SJCRH30 (cell line): ENCODE results near the gene PADI1. TPM values are rescaled to one million over a fixed set of nuclear protein-coding genes. Genes with fewer than 3 reads are reported as not detected.

Experiments
- DNase-seq, 2 experiments: peaks; one replicate each; pipeline ENCODE4 v3.0.0-alpha.2; 2015 to 2020
- H3K27ac ChIP-seq: fragments of 250-450 bp; sonication (Bioruptor Pico); 2 replicates; pipeline ENCODE4 v1.5.1; 2020; ENCODE audit warnings: mild to moderate bottlenecking, moderate library complexity
- H3K27me3 ChIP-seq: fragments of 250-450 bp; sonication (Bioruptor Pico); 2 replicates; pipeline ENCODE4 v1.5.1; 2020; ENCODE audit warnings: mild to moderate bottlenecking, moderate library complexity
- H3K36me3 ChIP-seq: fragments of 250-450 bp; sonication (Bioruptor Pico); 2 replicates; pipeline ENCODE4 v1.5.1; 2020; ENCODE audit warnings: mild to moderate bottlenecking, moderate library complexity
- H3K4me1 ChIP-seq: fragments of 250-450 bp; sonication (Bioruptor Pico); 2 replicates; pipeline ENCODE4 v1.5.1; 2020; ENCODE audit warnings: mild to moderate bottlenecking, moderate library complexity
- H3K4me3 ChIP-seq: fragments of 250-450 bp; sonication (Bioruptor Pico); 2 replicates; pipeline ENCODE4 v1.5.1; 2020; ENCODE audit warnings: mild to moderate bottlenecking, moderate library complexity
- H3K9me3 ChIP-seq: fragments of 250-450 bp; sonication (Bioruptor Pico); replicated peaks from 2 replicates; pipeline ENCODE4 v1.5.1; 2020; ENCODE audit warnings: mild to moderate bottlenecking, moderate library complexity
- total RNA-seq: library from RNA; depleted of rRNA; stranded (reverse); fragments of >200 nt; shearing (Covaris generic); gene quantifications from 2 replicates; pipeline ENCODE4 v1.2.3, GENCODE V29; 2014

Gene PADI1
- total RNA-seq, 1 experiment from 2014 or later, result 0.06 TPM

DNA sequence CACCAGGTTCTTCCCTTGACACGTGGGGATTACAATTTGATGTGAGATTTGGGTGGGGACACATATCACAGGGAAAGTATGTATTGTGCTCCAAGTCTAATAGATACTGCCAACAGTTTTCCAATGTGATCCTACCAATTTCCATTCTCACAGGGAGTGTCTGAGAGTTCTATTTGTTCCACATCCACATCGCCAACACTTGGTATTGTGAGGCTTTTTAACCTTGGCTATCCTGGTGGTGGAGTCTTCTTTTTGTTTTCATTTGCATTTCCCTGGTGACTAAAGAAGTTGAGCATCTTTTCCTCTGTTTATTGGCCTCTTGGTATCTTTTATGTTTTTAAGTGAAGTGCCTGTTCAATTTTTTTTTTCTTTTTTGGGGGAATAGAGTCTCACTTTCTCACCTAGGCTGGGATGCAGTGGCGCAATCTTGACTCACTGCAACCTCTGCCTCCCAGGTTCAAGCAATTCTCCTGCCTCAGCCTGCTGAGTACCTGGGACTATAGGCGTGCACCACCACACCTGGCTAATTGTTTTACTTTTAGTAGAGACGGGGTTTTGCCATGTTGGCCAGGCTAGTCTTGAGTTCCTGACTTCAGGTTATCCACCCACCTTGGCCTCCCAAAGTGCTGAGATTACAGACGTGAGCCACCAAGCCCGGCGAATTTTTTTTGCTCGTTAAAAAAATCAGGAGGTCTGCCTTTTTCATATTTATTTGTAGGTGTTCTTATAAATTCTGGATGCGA is 15.9 kb upstream of the PADI1 start:
- Histone ChIP-seq H3K4me1 (peaks cover 11% of the 10 kb centered on the region), H3K4me3 (no peak overlapping the region), H3K36me3 (no peaks in the 10 kb centered on the region), H3K9me3 (0 out of 2 replicates have a peak, but pooled peaks cover 5% of the 10 kb centered on the region), H3K27ac (no peak overlapping the region), H3K27me3 (no peaks in the 10 kb centered on the region)
- DNase-seq, result no peak

DNA sequence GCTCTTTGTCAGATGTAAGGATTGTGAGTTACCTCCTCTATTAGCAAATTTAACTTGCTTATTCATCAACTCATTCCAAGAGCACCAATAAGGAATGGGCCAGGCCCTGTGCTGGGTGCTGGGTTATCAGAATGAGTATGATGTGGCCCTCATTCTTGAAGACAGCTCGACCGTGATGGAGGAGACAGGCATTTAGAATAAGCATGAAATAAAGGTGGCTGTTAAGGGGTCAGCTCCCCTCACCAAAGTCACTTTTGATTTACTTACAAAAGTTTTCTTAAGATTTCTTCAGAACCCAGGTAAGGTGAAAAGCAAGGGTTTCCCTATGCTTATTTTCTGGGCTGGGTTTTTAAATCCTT is 15.3 kb upstream of the PADI1 start:
- DNase-seq, result no peak
- Histone ChIP-seq H3K9me3 (0 out of 2 replicates have a peak, but pooled peaks cover 5% of the 10 kb centered on the region), H3K4me1 (peaks cover 15% of the 10 kb centered on the region), H3K36me3 (no peaks in the 10 kb centered on the region), H3K27me3 (no peaks in the 10 kb centered on the region), H3K4me3 (no peak overlapping the region), H3K27ac (peak overlapping the region; percentile 19)

DNA sequence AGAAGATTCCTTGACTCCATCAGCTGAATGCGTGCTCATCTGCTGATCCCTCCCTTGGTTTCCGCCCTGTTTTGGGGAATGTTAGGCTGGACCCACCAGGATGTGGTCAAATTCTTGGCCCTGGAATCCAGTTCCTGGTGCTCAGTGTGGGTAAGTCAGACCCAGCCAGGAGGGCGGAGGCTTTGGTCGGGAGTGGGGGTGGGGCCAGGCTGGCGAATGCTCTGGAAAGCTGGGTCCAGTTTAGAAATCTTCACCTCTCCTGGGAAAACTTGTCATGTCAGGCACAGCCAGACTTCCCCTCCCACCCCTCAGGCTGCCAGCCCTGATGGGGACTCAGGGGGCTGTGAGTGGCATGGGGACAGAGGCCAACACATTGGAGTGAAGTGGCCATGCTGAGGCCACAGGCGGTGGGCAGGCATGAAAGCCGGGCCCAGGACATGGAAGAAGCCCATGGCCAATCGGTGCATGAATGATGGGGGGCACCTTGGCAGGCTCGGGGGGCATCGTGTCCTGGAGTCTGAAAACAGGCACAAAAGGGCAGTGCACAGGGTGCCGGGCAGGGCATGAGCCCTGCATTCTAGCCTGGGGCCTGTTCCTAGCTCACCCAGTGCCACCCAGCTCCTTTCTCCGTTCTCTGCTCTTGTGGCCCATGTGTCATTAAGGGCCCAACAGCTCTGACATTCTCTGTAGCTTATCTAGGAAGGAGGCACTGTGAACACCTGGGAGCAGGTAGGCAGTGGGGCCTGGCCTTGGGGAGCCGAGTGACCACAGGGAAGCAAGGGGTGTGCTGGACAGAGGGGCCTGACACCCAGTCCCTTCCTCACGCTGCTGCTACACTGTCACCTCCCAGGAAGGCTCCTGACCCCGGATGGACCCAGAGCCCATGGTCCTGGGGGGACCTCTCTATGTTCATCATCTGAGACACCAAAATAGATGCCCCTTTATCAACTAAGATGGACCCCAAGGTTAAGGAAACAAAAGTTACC is 14.6 kb upstream of the PADI1 start:
- H3K9me3 ChIP-seq, result 0 out of 2 replicates have a peak, but pooled peaks cover 5% of the 10 kb centered on the region
- no peak overlapping the region for H3K4me3 ChIP-seq

DNA sequence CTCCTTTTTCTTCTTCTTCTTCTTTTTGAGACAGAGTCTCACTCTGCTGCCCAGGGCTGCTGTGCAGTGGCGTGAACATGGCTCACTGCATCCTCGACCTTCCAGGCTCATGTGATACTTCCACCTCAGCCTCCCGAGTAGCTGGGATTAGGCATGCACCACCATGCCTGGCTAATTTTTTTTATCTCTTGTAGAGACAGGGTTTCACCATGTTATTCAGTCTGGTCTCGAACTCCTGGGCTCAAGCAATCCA is 13.0 kb upstream of the PADI1 start:
- no peak overlapping the region for H3K27ac ChIP-seq

More for the DNA sequence above, 14.6 kb upstream of the PADI1 start:
- peak; percentile 79 to 84 for DNase-seq
- H3K4me1 ChIP-seq, result peaks cover 20% of the 10 kb centered on the region
- H3K27me3 ChIP-seq, result no peaks in the 10 kb centered on the region
- no peaks in the 10 kb centered on the region for H3K36me3 ChIP-seq
- peak overlapping the region; percentile 19 for H3K27ac ChIP-seq

DNA sequence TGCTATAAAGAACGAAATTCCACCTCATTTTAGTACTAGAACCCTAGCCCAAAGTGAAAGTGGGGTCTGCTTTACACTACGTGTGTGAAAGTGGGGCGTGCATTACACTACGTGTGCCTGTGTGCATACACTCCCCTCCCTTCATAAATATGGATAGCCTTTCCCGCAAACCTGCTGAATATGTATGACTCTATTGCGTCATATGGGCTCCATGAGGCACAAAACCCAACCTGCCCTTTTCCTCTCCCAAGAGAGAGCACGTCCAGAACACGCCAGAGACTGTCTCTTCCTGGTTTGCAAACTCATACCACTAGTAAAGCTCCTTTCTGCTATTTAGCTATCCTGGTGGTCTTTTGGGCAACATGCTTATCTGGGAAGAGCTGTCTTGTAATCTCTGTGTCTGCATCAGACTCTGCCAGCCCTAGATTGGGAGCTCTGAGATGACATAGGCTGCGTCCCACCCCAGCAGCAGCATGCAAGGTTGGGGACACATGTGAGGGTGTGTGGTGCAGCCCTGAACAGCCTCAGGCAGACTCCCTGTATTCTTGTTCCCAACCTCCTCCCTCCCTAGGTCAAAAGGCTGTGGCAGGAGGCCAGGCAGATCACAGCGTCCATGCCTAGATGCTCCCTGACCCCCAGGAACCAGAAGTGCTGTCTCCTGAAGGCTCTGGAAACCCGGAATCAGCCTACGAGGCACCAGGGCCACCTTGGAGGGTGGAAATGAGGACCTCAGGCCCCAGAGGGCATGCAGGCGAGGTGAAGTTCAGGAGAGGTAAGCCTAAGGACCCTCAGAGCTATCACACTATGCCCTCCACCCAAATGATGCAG is 12.3 kb upstream of the PADI1 start:
- Histone ChIP-seq H3K27me3 (no peaks in the 10 kb centered on the region), H3K36me3 (no peaks in the 10 kb centered on the region), H3K4me3 (no peak overlapping the region), H3K4me1 (peaks cover 20% of the 10 kb centered on the region), H3K9me3 (0 out of 2 replicates have a peak, but pooled peaks cover 5% of the 10 kb centered on the region), H3K27ac (no peak overlapping the region)
- no peak for DNase-seq

More for the DNA sequence above, 13.0 kb upstream of the PADI1 start:
- Histone ChIP-seq H3K4me1 (peaks cover 20% of the 10 kb centered on the region), H3K27me3 (no peaks in the 10 kb centered on the region), H3K9me3 (0 out of 2 replicates have a peak, but pooled peaks cover 5% of the 10 kb centered on the region), H3K4me3 (no peak overlapping the region), H3K36me3 (no peaks in the 10 kb centered on the region)
- no peak for DNase-seq

DNA sequence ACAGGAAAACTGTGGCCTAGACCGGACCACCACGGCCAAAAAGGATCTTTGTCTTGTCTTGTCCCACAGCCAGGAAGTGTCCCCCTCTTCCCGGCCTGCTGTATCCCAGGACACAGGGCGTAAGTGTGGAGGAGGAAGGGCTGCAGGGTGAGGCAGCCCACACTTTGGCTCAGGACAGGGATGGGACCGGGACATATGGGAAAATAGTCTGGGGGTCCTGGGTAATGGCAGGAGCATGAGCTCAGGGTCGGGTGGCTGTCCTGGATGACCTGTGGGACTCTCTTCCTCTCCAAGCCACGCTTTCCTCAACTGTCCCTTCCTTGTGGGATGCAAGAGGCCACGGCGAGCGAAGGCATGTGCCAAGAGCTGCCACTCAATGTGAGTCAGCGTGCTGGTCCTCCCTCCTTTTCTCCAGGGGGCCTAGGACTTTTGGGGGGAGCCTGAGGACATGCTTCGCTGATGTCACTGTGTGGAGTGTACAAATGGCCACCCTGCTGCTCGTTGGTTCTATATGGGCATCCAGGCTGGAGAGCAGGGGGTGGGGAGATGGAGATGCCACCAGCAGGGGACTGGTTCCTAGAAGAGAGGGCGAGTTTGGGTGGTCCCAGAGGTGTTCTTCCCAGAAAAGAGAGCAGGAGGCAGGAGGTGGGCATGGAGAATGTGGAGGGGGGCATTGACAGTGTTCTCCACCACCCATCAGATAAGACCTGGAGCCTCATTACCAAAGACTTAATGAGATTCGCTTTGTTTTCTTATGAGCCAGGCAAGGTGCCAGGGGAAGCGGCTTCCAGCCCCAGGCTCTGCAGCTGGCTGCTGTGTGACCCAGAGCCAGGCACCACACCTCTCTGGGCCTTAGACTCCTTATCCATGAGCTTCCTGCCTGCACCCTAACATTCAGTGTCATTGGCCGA is 11.5 kb upstream of the PADI1 start:
- Histone ChIP-seq H3K36me3 (no peaks in the 10 kb centered on the region), H3K27me3 (no peaks in the 10 kb centered on the region), H3K4me1 (peaks cover 20% of the 10 kb centered on the region), H3K4me3 (no peak overlapping the region), H3K9me3 (0 out of 2 replicates have a peak, but pooled peaks cover 3% of the 10 kb centered on the region), H3K27ac (no peak overlapping the region)
- no peak for DNase-seq

DNA sequence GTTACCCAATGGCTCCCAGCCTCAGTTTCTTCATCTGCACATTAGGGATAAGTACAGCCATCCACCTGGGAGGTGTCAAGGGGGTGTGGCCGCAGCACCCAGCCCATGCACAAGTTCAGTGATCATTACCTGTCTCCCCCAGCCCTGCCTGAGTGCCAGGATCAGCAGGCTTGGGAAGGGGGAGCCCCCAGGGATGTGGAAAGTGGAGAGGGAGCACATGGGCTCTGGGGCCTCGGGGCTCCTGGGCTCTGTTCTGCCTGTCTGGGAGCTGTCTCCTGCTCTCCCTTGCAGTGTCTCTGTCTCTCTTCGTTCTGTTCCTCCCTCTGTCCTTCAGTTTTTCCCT is 10.8 kb upstream of the PADI1 start:
- DNase-seq, result no peak
- no peaks in the 10 kb centered on the region for H3K9me3 ChIP-seq
- no peak overlapping the region for H3K27ac ChIP-seq
- 0 out of 2 replicates have a peak, but pooled peaks cover 5% of the 10 kb centered on the region for H3K27me3 ChIP-seq
- no peaks in the 10 kb centered on the region for H3K36me3 ChIP-seq
- H3K4me1 ChIP-seq, result peaks cover 23% of the 10 kb centered on the region
- H3K4me3 ChIP-seq, result no peak overlapping the region

DNA sequence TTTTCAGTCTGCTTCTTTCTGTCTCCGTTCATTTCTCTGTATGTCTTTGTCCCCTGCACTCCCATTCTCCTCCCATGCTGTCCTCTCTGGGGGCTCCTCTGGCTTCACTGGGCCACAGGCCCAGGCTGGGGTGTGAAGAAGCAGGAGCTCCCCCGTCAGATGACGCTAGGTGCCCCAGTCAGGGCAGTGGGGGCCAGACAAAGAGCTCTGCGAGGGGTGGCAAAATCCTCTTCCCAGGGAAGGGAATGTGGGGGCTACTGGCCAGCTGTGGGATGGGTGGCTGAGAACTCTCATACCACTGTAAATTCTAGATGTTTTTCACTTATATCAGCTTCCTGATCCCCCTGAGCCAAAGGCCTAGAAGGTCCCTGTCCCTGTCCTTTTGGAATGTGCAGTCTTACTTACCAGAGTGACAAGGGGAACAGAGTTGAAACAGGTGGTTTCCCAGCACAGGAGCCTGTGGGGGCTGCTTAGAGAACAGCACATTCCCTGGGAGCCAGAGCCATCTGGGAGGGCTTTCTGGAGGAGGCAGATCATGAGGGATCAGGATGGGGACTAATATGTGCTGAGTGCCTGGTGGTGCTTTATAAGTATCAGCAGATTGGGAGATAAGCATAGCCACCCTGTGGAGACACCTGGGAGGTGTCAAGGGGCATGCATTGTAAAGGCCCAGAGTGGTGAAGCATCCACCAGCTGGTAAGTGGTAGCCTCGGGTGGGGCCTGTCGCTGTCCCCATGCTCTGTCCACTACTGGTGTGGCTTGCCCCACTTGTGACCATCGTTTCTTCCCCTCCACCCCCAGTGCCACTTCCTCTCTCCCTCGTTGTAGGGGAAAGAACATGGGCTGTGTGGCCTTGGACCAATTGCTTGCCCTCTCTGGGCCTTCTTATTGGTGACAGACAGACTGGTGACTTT is 10.1 kb upstream of the PADI1 start:
- peaks cover 7% of the 10 kb centered on the region; the same call in 1 of the 2 replicates for H3K27me3 ChIP-seq
- no peaks in the 10 kb centered on the region for H3K36me3 ChIP-seq
- no peak overlapping the region for H3K27ac ChIP-seq
- peak; percentile 8 to 42 for DNase-seq
- peaks cover 19% of the 10 kb centered on the region for H3K4me1 ChIP-seq
- H3K4me3 ChIP-seq, result no peak overlapping the region
- H3K9me3 ChIP-seq, result no peaks in the 10 kb centered on the region

DNA sequence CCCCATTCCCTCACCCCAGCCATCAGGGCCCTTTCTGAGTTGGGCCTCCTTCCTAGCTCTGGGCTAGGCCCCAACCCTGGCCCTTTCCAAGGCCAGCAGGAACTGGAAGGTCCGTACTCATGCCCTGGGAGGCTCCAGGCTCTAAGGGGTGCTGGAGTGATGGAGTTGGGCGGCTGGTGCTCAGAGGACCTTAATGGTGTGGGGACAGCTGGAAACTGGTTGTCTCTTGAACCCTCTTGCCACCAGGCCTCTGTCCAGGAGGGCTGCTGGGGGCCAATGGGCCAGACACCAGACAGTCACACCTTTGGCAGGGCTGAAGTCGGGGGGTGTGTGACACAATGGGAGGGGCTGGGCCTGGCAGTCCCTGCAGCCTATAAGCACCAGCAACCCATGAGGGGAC is 9.2 kb upstream of the PADI1 start:
- no peak overlapping the region for H3K27ac ChIP-seq
- no peak for DNase-seq

DNA sequence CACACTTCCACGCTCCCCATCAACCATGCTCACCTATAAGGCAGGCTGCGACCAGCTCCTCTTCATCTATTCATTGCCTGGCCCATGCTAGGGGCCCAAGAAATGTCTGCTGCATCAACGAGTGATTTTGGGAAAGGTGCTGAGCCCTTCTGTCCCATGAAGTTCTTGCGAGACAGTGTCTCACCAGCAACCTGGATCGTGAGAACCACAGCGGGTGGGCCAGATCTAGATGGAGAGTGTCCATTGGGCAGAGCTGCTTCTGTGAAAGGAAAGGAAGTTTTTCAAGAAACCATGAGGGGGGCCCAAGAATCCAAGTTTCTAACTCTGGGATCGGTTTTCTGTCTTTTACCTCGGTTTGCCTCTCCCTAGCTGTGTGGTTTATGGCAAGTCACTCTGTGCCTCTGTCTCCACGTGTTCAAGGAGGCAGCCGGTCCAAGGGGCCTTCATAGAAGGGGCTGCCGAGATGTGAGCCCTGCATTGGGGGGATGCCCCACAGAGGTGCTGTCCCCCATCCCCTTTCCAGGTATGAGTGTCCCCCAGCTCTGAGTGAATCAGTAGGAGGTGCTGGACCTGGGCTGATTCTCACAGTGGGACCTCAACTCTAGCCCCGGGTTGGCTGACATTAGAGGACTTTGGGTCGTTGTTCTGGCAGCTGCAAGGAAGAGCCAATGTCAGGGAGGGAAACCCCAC is 8.3 kb upstream of the PADI1 start:
- H3K36me3 ChIP-seq, result no peaks in the 10 kb centered on the region
- H3K27ac ChIP-seq, result no peak overlapping the region
- H3K4me3 ChIP-seq, result no peak overlapping the region
- peaks cover 12% of the 10 kb centered on the region; the same call in 1 of the 2 replicates for H3K27me3 ChIP-seq
- peaks cover 17% of the 10 kb centered on the region for H3K4me1 ChIP-seq
- DNase-seq, result no peak
- H3K9me3 ChIP-seq, result no peaks in the 10 kb centered on the region

More for the DNA sequence above, 9.2 kb upstream of the PADI1 start:
- H3K4me3 ChIP-seq, result no peak overlapping the region
- H3K27me3 ChIP-seq, result peaks cover 12% of the 10 kb centered on the region; the same call in 1 of the 2 replicates
- peaks cover 12% of the 10 kb centered on the region for H3K4me1 ChIP-seq
- H3K9me3 ChIP-seq, result no peaks in the 10 kb centered on the region
- H3K36me3 ChIP-seq, result no peaks in the 10 kb centered on the region

DNA sequence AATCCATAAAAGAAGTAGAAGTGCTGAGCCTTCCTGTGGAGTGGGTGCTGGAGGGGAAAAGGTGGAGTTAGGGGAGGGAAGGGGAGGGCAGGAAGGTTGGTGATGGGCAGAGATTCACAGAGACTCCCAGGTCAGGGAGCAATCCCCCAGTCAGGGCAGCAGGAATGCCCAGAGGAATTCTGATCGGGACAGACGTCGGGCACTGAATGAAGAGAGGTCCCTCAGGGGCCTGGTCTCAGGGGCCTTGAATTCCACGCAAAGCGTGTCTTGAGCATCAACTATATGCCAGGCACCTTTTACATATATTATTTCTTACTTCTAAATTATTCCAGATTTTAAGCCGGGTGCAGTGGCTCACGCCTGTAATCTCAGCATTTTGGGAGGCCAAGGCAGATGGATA is 7.2 kb upstream of the PADI1 start:
- H3K9me3 ChIP-seq, result no peaks in the 10 kb centered on the region
- H3K36me3 ChIP-seq, result no peaks in the 10 kb centered on the region
- peaks cover 17% of the 10 kb centered on the region for H3K4me1 ChIP-seq
- H3K4me3 ChIP-seq, result no peak overlapping the region
- no peak overlapping the region for H3K27ac ChIP-seq
- peaks cover 12% of the 10 kb centered on the region; the same call in 1 of the 2 replicates for H3K27me3 ChIP-seq
- DNase-seq, result no peak

DNA sequence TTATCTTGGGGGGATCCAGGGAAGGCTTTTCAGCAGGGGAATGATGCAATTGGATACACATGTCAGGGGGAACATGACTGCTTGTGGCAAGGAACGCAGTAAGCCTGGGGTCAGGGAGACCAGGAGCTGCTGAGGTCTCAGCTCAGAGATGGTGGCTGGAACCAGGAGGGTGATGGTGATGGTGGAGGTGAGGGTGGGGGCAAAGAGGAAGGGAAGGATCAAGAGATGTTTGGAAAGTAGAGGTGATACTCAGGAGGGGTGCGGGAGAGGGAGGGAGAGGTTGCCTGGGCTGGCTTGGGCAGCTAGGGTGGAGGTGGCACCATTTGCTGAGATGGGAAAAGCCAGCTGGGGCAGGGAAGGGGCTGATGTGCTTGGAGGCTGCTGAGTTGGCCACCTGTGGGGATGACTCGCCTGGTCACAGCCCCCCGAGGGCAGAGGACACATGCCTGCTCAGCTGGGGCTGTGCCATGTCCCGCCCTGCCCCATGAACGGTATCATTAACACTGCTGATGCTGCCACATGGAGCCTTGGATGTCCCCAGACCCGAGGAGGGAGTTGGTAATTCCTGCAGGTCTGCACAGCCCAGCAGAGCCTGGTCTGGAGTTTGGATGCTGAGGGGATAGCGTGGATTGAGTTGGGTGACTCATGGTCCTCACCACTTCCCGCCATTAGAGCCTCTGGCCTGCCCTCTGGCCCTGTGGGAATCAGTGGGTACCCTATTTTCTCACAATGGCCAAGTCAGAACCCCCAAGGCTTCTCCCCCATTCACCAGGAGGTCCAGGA is 6.3 kb upstream of the PADI1 start:
- Histone ChIP-seq H3K27ac (no peak overlapping the region), H3K4me1 (peaks cover 17% of the 10 kb centered on the region), H3K9me3 (no peaks in the 10 kb centered on the region), H3K4me3 (no peak overlapping the region), H3K27me3 (peaks cover 12% of the 10 kb centered on the region; the same call in 1 of the 2 replicates), H3K36me3 (no peaks in the 10 kb centered on the region)
- peak in 1 of 2 experiments; percentile 6 for DNase-seq
